Stimulated activated CD8-positive, alpha-beta memory T cell treated with anti-CD3 and anti-CD28 coated beads, Interleukin-12 subunit alpha, Interleukin-12 subunit beta, amount 100 ng/mL, for 24 hours (primary cell): ENCODE measurements around the gene FAM117A.

Experiments used
- DNase-seq: peaks from one replicate; pipeline ENCODE4 v3.0.0-alpha.2; 2020; ENCODE audit errors: extremely low read depth

FAM117A gene

DNA sequence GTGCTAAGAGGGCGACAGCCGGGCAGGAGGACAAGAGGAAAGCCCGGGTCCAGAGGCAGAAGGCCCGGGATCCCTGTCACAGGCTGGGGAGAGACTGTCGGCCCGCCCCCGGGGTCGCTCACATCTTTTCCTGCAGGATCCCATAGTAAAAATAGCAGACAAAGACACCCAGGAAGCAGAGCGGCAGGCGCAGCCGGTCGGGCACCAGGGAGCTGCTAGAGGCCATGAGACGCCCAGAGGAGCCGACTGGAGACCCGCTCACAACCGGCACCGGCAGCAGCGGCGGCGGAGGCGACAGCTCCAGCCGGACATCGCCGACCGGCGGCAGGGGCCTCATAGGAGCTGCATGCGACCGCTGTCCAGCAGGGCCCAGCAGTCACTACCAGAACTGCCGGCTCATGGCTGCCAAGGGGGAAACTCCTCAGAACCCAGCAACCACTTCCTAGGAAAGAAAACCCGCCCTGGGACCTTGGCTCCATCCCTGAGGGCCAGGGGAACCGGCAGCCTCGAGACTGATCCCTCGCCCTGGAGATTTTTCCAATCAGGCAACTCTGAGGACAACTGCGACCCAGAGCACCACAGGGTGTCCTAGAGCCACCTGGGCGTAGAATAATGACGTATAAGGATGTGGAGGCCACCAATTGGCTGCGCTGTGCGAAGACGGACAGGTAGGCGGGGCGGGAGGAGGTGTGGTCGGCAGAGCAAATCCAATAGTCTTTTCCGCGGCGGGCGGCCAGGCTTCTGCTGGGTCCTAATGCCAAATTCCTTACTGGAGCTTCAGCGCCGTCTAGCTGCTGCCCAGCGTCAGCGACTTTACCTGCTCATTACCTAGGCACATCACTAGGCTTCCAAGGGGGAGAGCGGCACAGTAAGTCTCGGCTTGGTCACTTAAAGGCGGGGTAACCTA, 56.1 kb downstream of the FAM117A start, which contains the start of gene SLC35B1:
SLC35B1 (minus strand) TSS at position 357 of the 907 bp plus-strand sequence; CDS start at position 226, 131 bp downstream.
- peak; percentile 97 for DNase-seq

GRCh38 chr17:49707246-49707607, 56.7 kb downstream of the FAM117A start:
- DNase-seq = no peak

GRCh38 chr17:49705254-49705653, 58.7 kb downstream of the FAM117A start:
- no peak for DNase-seq

- DNase-seq = no peak
Measured at GRCh38 chr17:49703557-49704277, 60.2 kb downstream of the FAM117A start.

DNA sequence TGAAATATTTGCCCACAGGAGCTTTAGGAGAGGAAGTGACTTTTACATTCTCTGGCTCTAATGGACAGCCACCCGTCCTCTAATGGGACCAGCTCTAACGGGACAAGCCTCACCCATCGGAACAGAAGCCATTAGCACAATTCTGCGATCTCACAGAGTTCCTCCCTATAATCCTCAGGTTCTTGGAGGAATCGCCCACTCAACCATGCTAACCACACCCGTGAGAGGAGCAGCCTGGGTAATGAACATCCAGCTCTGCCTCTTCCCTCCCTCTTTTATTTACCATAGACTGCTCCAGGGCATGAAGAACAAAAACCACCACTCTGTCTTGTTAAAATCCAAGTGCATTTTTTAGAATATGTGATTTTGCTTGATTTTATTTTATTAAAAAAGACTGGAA, 63.0 kb downstream of the FAM117A start:
- DNase-seq = no peak

GRCh38 chr17:49699966-49700575, 63.9 kb downstream of the FAM117A start:
- DNase-seq = no peak

GRCh38 chr17:49698005-49698404, 65.9 kb downstream of the FAM117A start:
- DNase-seq = no peak

GRCh38 chr17:49696233-49696761, 67.6 kb downstream of the FAM117A start:
- DNase-seq = peak; percentile 55

GRCh38 chr17:49695698-49696232, 68.2 kb downstream of the FAM117A start:
- DNase-seq = no peak

DNA sequence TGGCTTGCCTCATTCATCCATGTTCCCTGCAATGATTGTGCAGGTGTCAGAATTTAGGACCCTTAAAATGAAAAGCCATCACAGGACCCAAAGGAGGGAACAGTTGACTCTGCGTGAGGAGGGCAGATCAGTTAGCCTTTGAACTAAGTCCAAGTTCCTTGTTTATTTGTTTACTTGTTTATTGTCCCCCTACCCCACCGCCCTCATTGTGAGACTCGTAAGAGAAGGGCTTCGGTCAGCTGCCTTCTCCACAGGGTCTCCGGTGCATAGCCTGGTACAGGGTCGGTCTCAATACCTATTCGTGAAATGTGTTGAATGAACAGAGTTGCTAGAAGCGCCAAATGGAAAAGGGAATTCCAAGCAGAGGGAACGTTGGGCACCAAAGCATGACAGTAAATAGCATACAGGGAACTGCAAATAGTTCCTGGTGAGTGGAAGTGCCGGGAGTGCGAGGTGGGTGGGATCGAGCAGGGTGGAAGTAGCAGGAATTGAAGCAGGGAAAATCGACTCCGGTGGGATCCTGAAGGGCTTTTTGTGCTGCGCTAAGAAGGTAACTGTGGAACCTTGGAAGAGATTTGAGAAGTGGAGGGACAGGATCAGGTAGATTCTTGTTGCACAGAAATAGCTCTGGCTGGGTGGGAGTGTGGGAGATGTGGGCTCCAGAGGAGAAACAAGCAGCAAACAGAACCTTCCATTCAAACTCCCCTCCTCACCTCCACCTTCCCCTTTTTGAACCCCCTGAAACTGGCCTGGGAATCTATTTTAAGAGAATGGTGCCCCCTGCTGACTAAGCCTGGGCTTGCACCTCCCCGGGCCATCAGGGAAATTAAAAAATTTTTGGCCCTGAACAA, 68.9 kb downstream of the FAM117A start:
- DNase-seq = no peak

- no peak for DNase-seq
Measured at GRCh38 chr17:49692751-49693150, 71.2 kb downstream of the FAM117A start.

GRCh38 chr17:49691677-49692191, 72.2 kb downstream of the FAM117A start:
- DNase-seq = no peak

DNA sequence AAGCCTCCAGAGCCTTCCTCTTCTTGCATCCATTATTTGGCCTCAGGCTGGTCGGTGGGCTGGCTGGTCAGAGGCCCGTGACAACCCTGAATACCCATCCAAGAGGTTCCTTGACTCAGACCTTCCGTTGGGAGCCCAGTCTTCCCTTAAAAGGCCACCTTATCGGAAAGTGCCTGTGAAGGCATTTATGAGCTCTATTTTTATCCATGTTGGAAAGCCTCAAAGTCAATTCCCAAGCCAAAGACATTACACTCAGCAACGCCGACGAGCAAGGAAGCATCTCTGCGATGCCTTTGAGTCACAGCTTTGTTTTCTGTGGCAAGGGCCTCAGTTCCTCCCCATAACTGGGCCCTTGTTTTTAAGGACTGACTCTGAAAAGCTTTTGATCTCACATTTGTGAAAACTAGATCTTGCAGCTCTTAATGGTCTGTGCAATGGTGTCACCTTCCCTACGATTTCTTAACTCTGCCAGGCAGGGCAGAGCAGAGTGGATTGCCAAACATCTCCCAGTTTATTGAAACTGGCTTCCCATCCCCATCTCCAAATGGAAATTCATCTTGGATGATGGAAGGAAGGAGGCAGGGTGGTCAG, 72.8 kb downstream of the FAM117A start:
- DNase-seq = no peak

- no peak for DNase-seq
Measured at GRCh38 chr17:49690256-49690655, 73.7 kb downstream of the FAM117A start.

DNA sequence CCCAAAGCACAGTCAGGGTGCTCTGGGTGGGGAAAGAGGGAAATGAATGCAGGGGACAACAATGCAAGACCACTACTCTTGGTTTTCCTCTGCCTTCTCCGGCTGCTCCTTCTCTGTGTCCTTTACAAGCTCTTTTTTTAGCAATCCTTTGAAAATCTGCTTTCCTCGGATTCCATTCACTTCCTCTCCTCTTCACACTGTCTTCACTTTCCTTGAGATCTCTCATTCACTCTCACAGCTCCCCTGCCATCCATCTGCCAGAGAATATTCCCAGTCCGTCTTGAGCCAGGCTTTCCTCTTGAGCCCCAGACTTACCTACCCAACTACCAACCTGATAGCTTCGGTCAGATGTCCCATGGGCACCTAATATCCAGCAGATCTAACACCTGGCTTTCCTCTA, 75.1 kb downstream of the FAM117A start:
- no peak for DNase-seq

GRCh38 chr17:49687878-49688491, 75.9 kb downstream of the FAM117A start:
- no peak for DNase-seq

DNA sequence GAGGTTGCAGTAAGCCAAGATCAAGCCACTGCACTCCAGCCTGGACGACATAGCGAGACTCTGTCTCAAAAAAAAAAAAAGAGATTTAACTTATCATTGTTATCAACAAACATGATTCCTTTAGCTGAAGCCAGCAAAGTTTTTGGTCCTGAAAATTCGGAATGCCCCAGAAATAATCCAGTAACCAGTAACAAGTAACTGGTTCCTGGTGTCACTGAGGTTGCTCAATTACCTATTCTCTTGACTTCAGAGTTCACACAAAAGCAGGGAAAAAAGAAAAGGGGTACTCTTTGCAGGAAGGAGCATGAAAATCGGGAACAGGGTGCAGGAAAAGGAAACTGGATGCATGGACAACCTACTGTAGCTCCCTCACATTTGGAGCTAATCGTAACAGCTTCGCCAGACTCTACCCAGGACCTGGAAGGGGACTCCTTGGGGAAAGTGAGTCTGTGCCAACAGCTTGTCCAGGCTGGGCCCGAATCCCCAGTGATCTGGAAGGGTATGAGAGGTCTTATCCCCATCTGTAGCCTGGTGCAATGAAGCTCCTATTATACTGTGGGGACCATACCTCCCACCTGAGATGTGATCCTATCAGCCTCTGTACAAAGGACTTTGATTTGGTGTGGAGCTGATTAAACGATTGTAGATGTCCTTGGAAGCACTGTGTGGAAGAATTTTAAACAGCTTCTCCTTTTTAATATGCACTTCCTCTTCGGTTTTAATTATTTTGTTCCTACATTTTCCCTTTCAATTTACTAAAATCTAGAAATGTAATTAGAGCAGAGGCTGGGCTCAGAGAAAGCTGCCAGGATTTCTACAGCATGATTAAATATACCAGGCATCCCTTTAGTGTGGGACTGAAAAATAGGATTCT, 82.6 kb downstream of the FAM117A start:
- no peak for DNase-seq

DNA sequence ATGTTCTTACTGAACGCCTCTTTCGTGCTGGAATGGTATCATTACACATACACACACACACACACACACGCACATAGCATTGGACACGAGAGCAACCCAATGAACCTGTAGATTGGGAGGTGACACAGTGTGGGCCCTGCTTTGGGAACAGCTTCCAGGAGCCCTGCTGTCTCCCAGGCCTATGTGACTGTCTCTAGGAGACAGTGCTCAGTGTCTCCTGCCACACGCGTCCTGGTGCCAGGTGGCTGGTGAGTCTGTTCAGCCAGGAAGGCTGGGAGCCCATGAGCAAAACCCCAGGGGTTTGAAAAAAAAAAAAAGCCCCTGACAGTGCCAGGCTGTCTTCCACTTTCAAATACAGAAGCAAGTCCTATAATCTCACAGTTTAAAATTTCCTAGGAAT, 83.6 kb downstream of the FAM117A start:
- no peak for DNase-seq
